B cell (primary cell): ENCODE data around the gene NPTX2. TPM values are rescaled to one million over a fixed set of nuclear protein-coding genes. Genes with fewer than 3 reads are reported as not detected.

Experiments used
- ATAC-seq: fragments of 200-7000 bp; cut with Tn5 transposase; one replicate; pipeline ENCODE4 v1.10.0; 2021; ENCODE audit warnings: low read depth, mild to moderate bottlenecking, moderate number of reproducible peaks, moderate library complexity
- CTCF ChIA-PET: fragments of 350-600 bp; sonication (Branson Sonifier 250); formaldehyde crosslinking; loops from one replicate; lab custom pipeline; 2021; ENCODE audit warnings: antibody characterized with exemption, inconsistent platforms; lab: Charles Lee
- POLR2A ChIA-PET: fragments of 350-600 bp; sonication (Branson Sonifier 250); formaldehyde crosslinking; loops from one replicate; lab custom pipeline; 2021; ENCODE audit warnings: antibody characterized with exemption; lab: Charles Lee
- DNase-seq: peaks from one replicate; pipeline ENCODE4 v3.0.0; 2013
- H2AFZ ChIP-seq: 2 replicates; pipeline ENCODE4 v1.6.1; 2012; ENCODE audit warnings: mild to moderate bottlenecking, low read depth, low read length; ENCODE audit not compliant: insufficient read depth, poor library complexity, severe bottlenecking
- H3K27ac ChIP-seq, 2 donors: 1 replicate in 1 of 2; 2 replicates in 1 of 2; pipeline ENCODE4 v1.5.1; 2012 to 2013; ENCODE audit warnings: low read length in 2 of 2, mild to moderate bottlenecking in 2 of 2, moderate library complexity in 1 of 2
- H3K27me3 ChIP-seq, 4 experiments: fragments of 200-600 bp in 1 of 4; sonication (generic) in 1 of 4; replicated peaks in 1 of 4; 1 replicate in 2 of 4; 2 replicates in 2 of 4; pipeline versions ENCODE4 v1.6.1 to v1.7.0; 2013 to 2016; ENCODE audit warnings: low read length in 3 of 4, mild to moderate bottlenecking in 2 of 4, mixed read lengths in 1 of 4, moderate library complexity in 1 of 4; ENCODE audit not compliant: insufficient read depth in 4 of 4, control insufficient read depth in 3 of 4; ENCODE audit errors: control extremely low read depth in 1 of 4
- H3K36me3 ChIP-seq, 2 experiments: replicated peaks in 1 of 2; 1 replicate in 1 of 2; 2 replicates in 1 of 2; pipeline versions ENCODE4 v1.6.1 to v1.7.1; 2013; ENCODE audit warnings: low read length in 1 of 2; ENCODE audit not compliant: insufficient read depth in 2 of 2, control insufficient read depth in 1 of 2; ENCODE audit errors: control extremely low read depth in 1 of 2, extremely low read depth in 1 of 2
- H3K4me1 ChIP-seq, 2 donors: fragments of 200-600 bp in 1 of 2; sonication (generic) in 1 of 2; 1 replicate in 1 of 2; 2 replicates in 1 of 2; pipeline versions ENCODE4 v1.5.1 to v1.6.1; 2013 to 2017; ENCODE audit warnings: low read length in 2 of 2; ENCODE audit not compliant: control insufficient read depth in 2 of 2, insufficient read depth in 2 of 2
- H3K4me2 ChIP-seq: replicated peaks from 2 replicates; pipeline ENCODE3; 2012; ENCODE audit warnings: mild to moderate bottlenecking, low read depth, low read length; ENCODE audit not compliant: poor library complexity, severe bottlenecking
- H3K4me3 ChIP-seq, 5 experiments: fragments of 200-600 bp in 1 of 5; sonication (generic) in 1 of 5; 1 replicate in 3 of 5; 2 replicates in 2 of 5; pipeline versions ENCODE4 v1.5.1 to v1.7.0; 2011 to 2016; ENCODE audit warnings: low read length in 4 of 5, mild to moderate bottlenecking in 4 of 5, low read depth in 2 of 5, control low read depth in 1 of 5, moderate library complexity in 1 of 5; ENCODE audit not compliant: insufficient read depth in 1 of 5; ENCODE audit errors: control extremely low read depth in 1 of 5, extremely low read depth in 1 of 5
- H3K79me2 ChIP-seq: fragments of 200-600 bp; sonication (generic); one replicate; pipeline ENCODE4 v1.6.0; 2016; ENCODE audit warnings: low read length; ENCODE audit not compliant: control insufficient read depth, insufficient read depth
- H3K9ac ChIP-seq: fragments of 200-600 bp; sonication (generic); 2 replicates; pipeline ENCODE4 v1.6.1; 2017; ENCODE audit warnings: mild to moderate bottlenecking, low read length, moderate library complexity
- H3K9me3 ChIP-seq, 3 donors: one replicate each; pipeline versions ENCODE4 v1.6.1 to v1.7.1; 2013; ENCODE audit warnings: low read length in 2 of 3; ENCODE audit not compliant: control insufficient read depth in 2 of 3, insufficient read depth in 1 of 3; ENCODE audit errors: control extremely low read depth in 1 of 3
- H4K20me1 ChIP-seq: 2 replicates; pipeline ENCODE4 v1.6.0; 2012; ENCODE audit warnings: mild to moderate bottlenecking, low read length; ENCODE audit not compliant: insufficient read depth, control insufficient read depth, poor library complexity, severe bottlenecking
- H3K27ac Mint-ChIP-seq: one replicate; pipeline ENCODE4 v1.8.0; 2021; ENCODE audit warnings: mixed read lengths
- H3K27me3 Mint-ChIP-seq: one replicate; pipeline ENCODE4 v1.8.0; 2021; ENCODE audit warnings: mixed read lengths
- H3K4me1 Mint-ChIP-seq: one replicate; pipeline ENCODE4 v1.8.0; 2021; ENCODE audit warnings: mixed read lengths
- H3K4me3 Mint-ChIP-seq: one replicate; pipeline ENCODE4 v1.8.0; 2021; ENCODE audit warnings: mixed read lengths
- H3K9me3 Mint-ChIP-seq: one replicate; pipeline ENCODE4 v1.8.0; 2022; ENCODE audit warnings: mixed read lengths; ENCODE audit not compliant: insufficient read depth
- EZH2 ChIP-seq: IDR thresholded peaks from 2 replicates; pipeline ENCODE4 v1.6.1; 2012; ENCODE audit warnings: borderline replicate concordance, low read depth, mild to moderate bottlenecking, moderate library complexity, low read length; ENCODE audit not compliant: insufficient read depth, poor library complexity, severe bottlenecking
- WGBS: methylation state at CpG from one replicate; pipeline ENCODE4 v1.1.5; 2013; ENCODE audit warnings: missing lambda C conversion rate; ENCODE audit not compliant: insufficient coverage; 5-methylcytosine and 5-hydroxymethylcytosine counted together
- intact Hi-C: fragments of 100-400 bp; cut with micrococcal nuclease; formaldehyde crosslinking; loops from one replicate; pipeline ENCODE4 v1.10.0; 2022
- polyA plus RNA-seq: library from polyadenylated mRNA; depleted of rRNA; stranded (reverse); fragments of >200 nt; gene quantifications from 2 replicates; pipeline ENCODE4 v1.2.3, GENCODE V29; 2012
- total RNA-seq, 2 donors: library from RNA; stranded (reverse); fragments of 120-200 nt in 1 of 2; gene quantifications; 1 replicate in 1 of 2; 2 replicates in 1 of 2; pipeline versions ENCODE4 v1.2.3 to v1.2.4, GENCODE V29; 2013 to 2022
- TF ChIP-seq, protein P1 (sequence below): fragments of 200-600 bp; IDR thresholded peaks from one replicate; pipeline ENCODE4 v1.8.0; 2022; ENCODE audit warnings: antibody characterized with exemption, mild to moderate bottlenecking

NPTX2 gene
- total and polyA plus RNA-seq, 2 donors (not counting 1 experiment from before 2014, with no cell fraction given), result not detected

DNA sequence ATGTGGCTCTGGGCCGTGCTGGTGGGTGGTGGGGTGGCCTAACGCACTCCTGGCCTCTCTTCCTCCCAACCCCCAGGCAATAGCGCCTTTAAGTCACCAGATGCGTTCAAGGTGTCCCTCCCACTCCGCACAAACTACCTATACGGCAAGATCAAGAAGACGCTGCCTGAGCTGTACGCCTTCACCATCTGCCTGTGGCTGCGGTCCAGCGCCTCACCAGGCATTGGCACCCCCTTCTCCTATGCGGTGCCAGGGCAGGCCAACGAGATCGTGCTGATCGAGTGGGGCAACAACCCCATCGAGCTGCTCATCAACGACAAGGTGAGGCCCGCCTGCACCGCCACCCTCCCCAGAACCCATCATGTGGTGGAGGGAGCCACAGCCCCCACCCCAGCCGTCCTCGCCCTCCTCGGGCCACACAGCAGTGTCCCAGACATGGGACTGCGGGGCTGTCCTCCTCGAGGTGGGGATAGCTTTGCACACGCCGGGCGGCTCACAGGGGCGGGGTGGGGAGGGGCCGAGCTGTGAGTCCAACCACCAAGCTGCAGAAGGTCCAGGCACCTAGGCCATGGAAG lies 7.8 kb downstream of the NPTX2 start:
- Histone ChIP-seq H3K27ac (no peak overlapping the region), H3K36me3 (no peaks in the 10 kb centered on the region), H4K20me1 (no peaks in the 10 kb centered on the region), H3K4me2 (no peak overlapping the region), H3K79me2 (no peaks in the 10 kb centered on the region), H3K27me3 (peaks cover 0 to 21% (median under 1%) of the 10 kb centered on the region in 4 experiments), H3K4me3 (no peak overlapping the region), H3K9me3 (peaks cover 0 to 16% (median 0%) of the 10 kb centered on the region in 3 donors), H3K9ac (no peak overlapping the region), H2AFZ (no peak overlapping the region), H3K4me1 (no peaks in the 10 kb centered on the region)
- 96% methylated on average over 26 of the region's 28 CpGs for WGBS
- ChIA-PET POLR2A (no interaction called here), CTCF (no interaction called here)
- DNase-seq (no peak), ATAC-seq (no peak)
- Mint-ChIP-seq H3K4me3 (no peak overlapping the region), H3K9me3 (no peaks in the 10 kb centered on the region), H3K27me3 (peaks cover 48% of the 10 kb centered on the region), H3K27ac (no peak overlapping the region), H3K4me1 (no peaks in the 10 kb centered on the region)
- TF ChIP-seq, protein P1, sequence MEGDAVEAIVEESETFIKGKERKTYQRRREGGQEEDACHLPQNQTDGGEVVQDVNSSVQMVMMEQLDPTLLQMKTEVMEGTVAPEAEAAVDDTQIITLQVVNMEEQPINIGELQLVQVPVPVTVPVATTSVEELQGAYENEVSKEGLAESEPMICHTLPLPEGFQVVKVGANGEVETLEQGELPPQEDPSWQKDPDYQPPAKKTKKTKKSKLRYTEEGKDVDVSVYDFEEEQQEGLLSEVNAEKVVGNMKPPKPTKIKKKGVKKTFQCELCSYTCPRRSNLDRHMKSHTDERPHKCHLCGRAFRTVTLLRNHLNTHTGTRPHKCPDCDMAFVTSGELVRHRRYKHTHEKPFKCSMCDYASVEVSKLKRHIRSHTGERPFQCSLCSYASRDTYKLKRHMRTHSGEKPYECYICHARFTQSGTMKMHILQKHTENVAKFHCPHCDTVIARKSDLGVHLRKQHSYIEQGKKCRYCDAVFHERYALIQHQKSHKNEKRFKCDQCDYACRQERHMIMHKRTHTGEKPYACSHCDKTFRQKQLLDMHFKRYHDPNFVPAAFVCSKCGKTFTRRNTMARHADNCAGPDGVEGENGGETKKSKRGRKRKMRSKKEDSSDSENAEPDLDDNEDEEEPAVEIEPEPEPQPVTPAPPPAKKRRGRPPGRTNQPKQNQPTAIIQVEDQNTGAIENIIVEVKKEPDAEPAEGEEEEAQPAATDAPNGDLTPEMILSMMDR, result no peak
- TF ChIP-seq EZH2, result no peak
- intact Hi-C loops, result no loop called here

DNA sequence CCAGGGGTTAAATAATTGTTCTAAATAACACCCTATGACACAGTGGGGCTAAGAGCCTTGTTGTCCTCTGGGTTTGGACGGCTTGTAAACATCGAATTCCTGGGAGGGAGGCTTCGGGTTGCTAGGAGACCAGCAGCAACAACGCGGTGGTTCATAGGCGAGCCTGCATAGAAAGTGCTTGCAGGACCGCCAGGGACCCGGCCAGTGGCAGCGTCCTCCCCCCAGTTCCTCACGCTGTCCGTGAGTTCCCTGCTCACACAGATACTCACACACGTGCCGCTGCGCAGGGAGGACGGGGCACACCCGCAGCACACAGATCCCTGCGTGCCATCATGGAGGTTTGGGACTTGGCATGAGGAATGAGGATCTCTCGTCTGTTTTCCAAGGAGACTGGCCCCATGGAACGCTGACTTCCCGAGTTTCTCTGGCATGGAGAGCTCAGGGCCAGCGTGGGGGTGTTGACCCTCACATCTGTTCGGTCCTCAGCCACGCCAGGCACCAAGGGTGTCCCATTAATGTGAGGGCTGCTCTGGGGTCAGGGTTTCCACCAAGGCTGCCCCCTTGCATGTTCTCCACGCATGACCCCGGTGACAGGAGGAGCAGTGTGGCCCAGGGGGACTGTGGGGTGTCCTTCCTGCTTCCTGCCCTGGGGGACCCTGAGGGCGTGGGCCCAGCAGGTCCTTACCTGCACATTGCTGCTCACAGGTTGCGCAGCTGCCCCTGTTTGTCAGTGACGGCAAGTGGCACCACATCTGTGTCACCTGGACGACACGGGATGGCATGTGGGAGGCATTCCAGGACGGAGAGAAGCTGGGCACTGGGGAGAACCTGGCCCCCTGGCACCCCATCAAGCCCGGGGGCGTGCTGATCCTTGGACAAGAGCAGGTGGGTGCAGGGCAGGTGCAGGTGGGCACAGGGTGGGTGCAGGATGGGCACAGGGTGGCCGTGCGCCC lies 9.7 kb downstream of the NPTX2 start:
- Mint-ChIP-seq H3K27ac (no peak overlapping the region), H3K27me3 (peaks cover 39% of the 10 kb centered on the region), H3K4me1 (no peaks in the 10 kb centered on the region), H3K4me3 (no peak overlapping the region), H3K9me3 (peaks cover under 1% of the 10 kb centered on the region)
- DNase-seq (no peak), ATAC-seq (no peak)
- no peaks in the 10 kb centered on the region for H3K79me2 ChIP-seq
- no peak overlapping the region for H3K9ac ChIP-seq
- 78% methylated on average over 34 of the region's 35 CpGs for WGBS
- no peak overlapping the region for H2AFZ ChIP-seq
- ChIA-PET CTCF (no interaction called here), POLR2A (no interaction called here)
- TF ChIP-seq EZH2, result no peak
- TF ChIP-seq, protein P1, result no peak
- no peak overlapping the region for H3K4me3 ChIP-seq
- intact Hi-C loops, result no loop called here
- H3K27me3 ChIP-seq, result peaks cover 0 to 11% (median 1%) of the 10 kb centered on the region in 4 experiments
- H3K36me3 ChIP-seq, result no peaks in the 10 kb centered on the region
- no peaks in the 10 kb centered on the region for H3K4me1 ChIP-seq
- no peaks in the 10 kb centered on the region for H4K20me1 ChIP-seq
- H3K9me3 ChIP-seq, result peaks cover 0 to 22% (median 0%) of the 10 kb centered on the region in 3 donors
- no peak overlapping the region for H3K4me2 ChIP-seq
- H3K27ac ChIP-seq, result no peak overlapping the region
